Upper lobe of right lung (tissue), 1 donor: ENCODE measurements around the gene EYA2. TPM values are rescaled to one million over a fixed set of nuclear protein-coding genes. Genes with fewer than 3 reads are reported as not detected.

ENCODE experiments used
- ATAC-seq: fragments of 200-7000 bp; cut with Tn5 transposase; one replicate; pipeline ENCODE4 v1.9.1; 2020; ENCODE audit warnings: mild to moderate bottlenecking, moderate library complexity
- DNase-seq: peaks from one replicate; pipeline ENCODE4 v3.0.0-alpha.2; 2020
- H3K27ac ChIP-seq: fragments of 200-600 bp; one replicate; pipeline ENCODE4 v1.8.0; 2022
- H3K27me3 ChIP-seq: fragments of 200-600 bp; one replicate; pipeline ENCODE4 v1.8.0; 2022; ENCODE audit warnings: mild to moderate bottlenecking
- H3K36me3 ChIP-seq: fragments of 200-600 bp; one replicate; pipeline ENCODE4 v1.8.0; 2022
- H3K4me1 ChIP-seq: fragments of 200-600 bp; one replicate; pipeline ENCODE4 v1.8.0; 2022
- H3K4me3 ChIP-seq: fragments of 200-600 bp; one replicate; pipeline ENCODE4 v1.8.0; 2022; ENCODE audit warnings: mild to moderate bottlenecking
- H3K9me3 ChIP-seq: fragments of 200-600 bp; one replicate; pipeline ENCODE4 v1.8.0; 2022
- CTCF ChIP-seq: fragments of 200-600 bp; IDR thresholded peaks from one replicate; pipeline ENCODE4 v1.8.0; 2022; ENCODE audit warnings: antibody characterized with exemption
- intact Hi-C: fragments of 100-400 bp; cut with DNase I; formaldehyde crosslinking; loops from one replicate; pipeline ENCODE4 v1.11.0; 2022
- total RNA-seq: library from RNA; stranded (reverse); fragmentation: NEBNext Ultra II Directional; extraction: Animal tissue kit (Norgen Biotek cat#: 25700); gene quantifications from one replicate; pipeline ENCODE4 v1.2.1, GENCODE V29; 2021
- donor health status: DM: no; HTN: yes; CAD: no; lungs with severe emphysema.

EYA2 gene
- total RNA-seq, 1 donor from 2014 or later, result 1.8 TPM

GRCh38 chr20:47035026-47035590 is 140.5 kb downstream of the EYA2 start:
- Histone ChIP-seq H3K4me3 (no peak overlapping the region), H3K36me3 (no peaks in the 10 kb centered on the region), H3K9me3 (no peaks in the 10 kb centered on the region), H3K4me1 (no peaks in the 10 kb centered on the region), H3K27me3 (no peaks in the 10 kb centered on the region), H3K27ac (no peak overlapping the region)
- TF ChIP-seq CTCF, result no peak
- intact Hi-C loops, result no loop called here
- ATAC-seq (no peak), DNase-seq (no peak)

GRCh38 chr20:47036091-47036870 is 141.6 kb downstream of the EYA2 start:
- no peaks in the 10 kb centered on the region for H3K36me3 ChIP-seq
- no peak overlapping the region for H3K27ac ChIP-seq
- no peaks in the 10 kb centered on the region for H3K9me3 ChIP-seq
- H3K4me1 ChIP-seq, result no peaks in the 10 kb centered on the region
- no peak for ATAC-seq
- TF ChIP-seq CTCF, result no peak
- H3K27me3 ChIP-seq, result peaks cover 4% of the 10 kb centered on the region
- intact Hi-C loops, result no loop called here
- DNase-seq, result no peak
- H3K4me3 ChIP-seq, result no peak overlapping the region

- H3K4me1 ChIP-seq, result no peaks in the 10 kb centered on the region
- no peak overlapping the region for H3K27ac ChIP-seq
- intact Hi-C loops, result no loop called here
- no peak for DNase-seq
- TF ChIP-seq CTCF, result no peak
- H3K36me3 ChIP-seq, result no peaks in the 10 kb centered on the region
- no peak overlapping the region for H3K4me3 ChIP-seq
- H3K27me3 ChIP-seq, result peaks cover 10% of the 10 kb centered on the region
- ATAC-seq, result no peak
- no peaks in the 10 kb centered on the region for H3K9me3 ChIP-seq
Observed at GRCh38 chr20:47038566-47039560, 144.2 kb downstream of the EYA2 start.

GRCh38 chr20:47040506-47041125 is 146.0 kb downstream of the EYA2 start:
- DNase-seq (no peak), ATAC-seq (no peak)
- no peaks in the 10 kb centered on the region for H3K4me1 ChIP-seq
- TF ChIP-seq CTCF, result no peak
- no peaks in the 10 kb centered on the region for H3K9me3 ChIP-seq
- intact Hi-C loops, result no loop called here
- H3K27ac ChIP-seq, result no peak overlapping the region
- H3K4me3 ChIP-seq, result no peak overlapping the region
- peaks cover 10% of the 10 kb centered on the region for H3K27me3 ChIP-seq
- H3K36me3 ChIP-seq, result no peaks in the 10 kb centered on the region

- peaks cover 10% of the 10 kb centered on the region for H3K27me3 ChIP-seq
- DNase-seq (no peak), ATAC-seq (no peak)
- no peak for TF ChIP-seq CTCF
- H3K27ac ChIP-seq, result no peak overlapping the region
- no peaks in the 10 kb centered on the region for H3K9me3 ChIP-seq
- no peaks in the 10 kb centered on the region for H3K4me1 ChIP-seq
- intact Hi-C loops, result no loop called here
- H3K36me3 ChIP-seq, result no peaks in the 10 kb centered on the region
- no peak overlapping the region for H3K4me3 ChIP-seq
Observed at GRCh38 chr20:47041396-47041899, 146.8 kb downstream of the EYA2 start.
